Measurements from ENCODE around the gene POR. TPM values are rescaled to one million over a fixed set of nuclear protein-coding genes. Genes with fewer than 3 reads are reported as not detected.
"Not testable (repeated sequence)": the region's sequence is repeated elsewhere in the genome, so short reads cannot be mapped to it uniquely, and the experiment has no call there.

Gene POR
- total RNA-seq, 1 experiment from 2014 or later = 168 TPM

DNA sequence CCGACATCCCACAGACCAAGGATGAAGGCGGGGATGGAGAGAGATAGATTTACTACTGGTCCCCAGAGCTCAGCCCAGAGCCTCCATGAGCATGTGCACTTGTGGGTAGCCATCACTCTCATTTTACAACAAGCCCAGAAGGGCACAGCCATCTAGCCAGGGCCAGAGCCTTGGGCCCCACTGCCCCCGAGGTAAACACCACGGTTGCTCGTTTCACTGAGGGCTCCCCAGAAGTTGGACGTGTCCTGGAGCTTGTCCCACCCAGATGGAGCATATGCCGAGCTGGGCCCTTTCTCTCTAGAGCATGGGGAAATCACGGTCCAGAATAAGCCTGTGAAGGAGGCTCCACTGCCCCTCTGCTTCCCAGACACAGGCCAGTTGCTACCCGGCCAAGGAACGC lies 88.4 kb downstream of the POR start:
- in situ Hi-C loops (cut with HindIII; ENCODE audit: low pct_unique_long_range_greater_than_20kb, low sequenced_read_pairs) = no loop called here
- CTCF ChIA-PET = interaction anchor here (0.6 kb wide), 1 partner anchor 81 kb away, joined by 4 read pairs; no protein-coding TSS in a partner anchor
- ATAC-seq (no peak), DNase-seq (ENCODE audit: low read depth, low spot score) (no peak)
- TF ChIP-seq TCF7L2 (IDR thresholded peaks at IDR 0.05; ENCODE audit: low read depth, low read length) (no peak), SIN3A (IDR thresholded peaks at IDR 0.05; ENCODE audit: borderline replicate concordance, insufficient read depth, low read depth, low read length) (no peak), POLR2AphosphoS5 (IDR thresholded peaks at IDR 0.05; ENCODE audit: low read depth, low read length) (no peak)
- TF ChIP-seq, protein P1, sequence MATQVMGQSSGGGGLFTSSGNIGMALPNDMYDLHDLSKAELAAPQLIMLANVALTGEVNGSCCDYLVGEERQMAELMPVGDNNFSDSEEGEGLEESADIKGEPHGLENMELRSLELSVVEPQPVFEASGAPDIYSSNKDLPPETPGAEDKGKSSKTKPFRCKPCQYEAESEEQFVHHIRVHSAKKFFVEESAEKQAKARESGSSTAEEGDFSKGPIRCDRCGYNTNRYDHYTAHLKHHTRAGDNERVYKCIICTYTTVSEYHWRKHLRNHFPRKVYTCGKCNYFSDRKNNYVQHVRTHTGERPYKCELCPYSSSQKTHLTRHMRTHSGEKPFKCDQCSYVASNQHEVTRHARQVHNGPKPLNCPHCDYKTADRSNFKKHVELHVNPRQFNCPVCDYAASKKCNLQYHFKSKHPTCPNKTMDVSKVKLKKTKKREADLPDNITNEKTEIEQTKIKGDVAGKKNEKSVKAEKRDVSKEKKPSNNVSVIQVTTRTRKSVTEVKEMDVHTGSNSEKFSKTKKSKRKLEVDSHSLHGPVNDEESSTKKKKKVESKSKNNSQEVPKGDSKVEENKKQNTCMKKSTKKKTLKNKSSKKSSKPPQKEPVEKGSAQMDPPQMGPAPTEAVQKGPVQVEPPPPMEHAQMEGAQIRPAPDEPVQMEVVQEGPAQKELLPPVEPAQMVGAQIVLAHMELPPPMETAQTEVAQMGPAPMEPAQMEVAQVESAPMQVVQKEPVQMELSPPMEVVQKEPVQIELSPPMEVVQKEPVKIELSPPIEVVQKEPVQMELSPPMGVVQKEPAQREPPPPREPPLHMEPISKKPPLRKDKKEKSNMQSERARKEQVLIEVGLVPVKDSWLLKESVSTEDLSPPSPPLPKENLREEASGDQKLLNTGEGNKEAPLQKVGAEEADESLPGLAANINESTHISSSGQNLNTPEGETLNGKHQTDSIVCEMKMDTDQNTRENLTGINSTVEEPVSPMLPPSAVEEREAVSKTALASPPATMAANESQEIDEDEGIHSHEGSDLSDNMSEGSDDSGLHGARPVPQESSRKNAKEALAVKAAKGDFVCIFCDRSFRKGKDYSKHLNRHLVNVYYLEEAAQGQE (IDR thresholded peaks at IDR 0.05; ENCODE audit: insufficient read depth in 1 of 2, low read depth in 2 of 2, low read length in 1 of 2) = no peak
- TF ChIP-seq, protein P2, sequence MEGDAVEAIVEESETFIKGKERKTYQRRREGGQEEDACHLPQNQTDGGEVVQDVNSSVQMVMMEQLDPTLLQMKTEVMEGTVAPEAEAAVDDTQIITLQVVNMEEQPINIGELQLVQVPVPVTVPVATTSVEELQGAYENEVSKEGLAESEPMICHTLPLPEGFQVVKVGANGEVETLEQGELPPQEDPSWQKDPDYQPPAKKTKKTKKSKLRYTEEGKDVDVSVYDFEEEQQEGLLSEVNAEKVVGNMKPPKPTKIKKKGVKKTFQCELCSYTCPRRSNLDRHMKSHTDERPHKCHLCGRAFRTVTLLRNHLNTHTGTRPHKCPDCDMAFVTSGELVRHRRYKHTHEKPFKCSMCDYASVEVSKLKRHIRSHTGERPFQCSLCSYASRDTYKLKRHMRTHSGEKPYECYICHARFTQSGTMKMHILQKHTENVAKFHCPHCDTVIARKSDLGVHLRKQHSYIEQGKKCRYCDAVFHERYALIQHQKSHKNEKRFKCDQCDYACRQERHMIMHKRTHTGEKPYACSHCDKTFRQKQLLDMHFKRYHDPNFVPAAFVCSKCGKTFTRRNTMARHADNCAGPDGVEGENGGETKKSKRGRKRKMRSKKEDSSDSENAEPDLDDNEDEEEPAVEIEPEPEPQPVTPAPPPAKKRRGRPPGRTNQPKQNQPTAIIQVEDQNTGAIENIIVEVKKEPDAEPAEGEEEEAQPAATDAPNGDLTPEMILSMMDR (IDR thresholded peaks at IDR 0.05) = no peak
- Histone ChIP-seq H3K9me3 (ENCODE audit: control insufficient read depth, insufficient read depth, low read depth, low read length) (no peaks in the 10 kb centered on the region), H3K27me3 (ENCODE audit: control insufficient read depth, insufficient read depth, low read length) (no peaks in the 10 kb centered on the region), H3K4me3 (ENCODE audit: low read depth in 2 of 2, low read length in 2 of 2) (no peak overlapping the region), H3K4me1 (ENCODE audit: control insufficient read depth, insufficient read depth, low read length) (no peaks in the 10 kb centered on the region), H3K27ac (ENCODE audit: low read length) (no peak overlapping the region), H3K36me3 (ENCODE audit: control insufficient read depth, insufficient read depth, low read length) (peaks cover 5% of the 10 kb centered on the region)
- POLR2A ChIA-PET = no interaction called here
- no TSS peak for BruUV-seq (replicated peaks)
- intact Hi-C loops (cut with micrococcal nuclease; ENCODE audit: unreplicated experiment) = no loop called here

DNA sequence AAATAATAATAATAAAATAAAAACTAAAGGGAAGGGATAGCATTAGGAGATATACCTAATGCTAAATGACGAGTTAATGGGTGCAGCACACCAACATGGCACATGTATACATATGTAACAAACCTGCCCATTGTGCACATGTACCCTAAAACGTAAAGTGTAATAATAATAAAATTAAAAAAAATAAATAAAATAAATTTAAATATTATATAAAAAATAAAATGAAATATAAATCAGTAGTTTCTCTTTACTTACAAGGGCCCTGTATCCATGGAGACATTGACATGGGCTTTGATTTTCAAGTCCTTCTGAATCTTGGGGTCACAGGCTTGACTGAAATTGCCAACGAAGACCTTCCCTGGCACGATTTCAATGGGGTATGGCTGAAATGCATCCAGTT lies 90.0 kb downstream of the POR start:
- BruUV-seq (replicated peaks); DNase-seq (ENCODE audit: low read depth, low spot score); H3K4me3 ChIP-seq (ENCODE audit: low read depth in 2 of 2, low read length in 2 of 2); H3K27ac ChIP-seq (ENCODE audit: low read length); H3K27me3 ChIP-seq (ENCODE audit: control insufficient read depth, insufficient read depth, low read length); CTCF ChIA-PET; ATAC-seq; intact Hi-C loops (cut with micrococcal nuclease; ENCODE audit: unreplicated experiment); in situ Hi-C loops (cut with HindIII; ENCODE audit: low pct_unique_long_range_greater_than_20kb, low sequenced_read_pairs); POLR2A ChIA-PET; H3K36me3 ChIP-seq (ENCODE audit: control insufficient read depth, insufficient read depth, low read length); H3K4me1 ChIP-seq (ENCODE audit: control insufficient read depth, insufficient read depth, low read length); H3K9me3 ChIP-seq (ENCODE audit: control insufficient read depth, insufficient read depth, low read depth, low read length): not testable (repeated sequence)

DNA sequence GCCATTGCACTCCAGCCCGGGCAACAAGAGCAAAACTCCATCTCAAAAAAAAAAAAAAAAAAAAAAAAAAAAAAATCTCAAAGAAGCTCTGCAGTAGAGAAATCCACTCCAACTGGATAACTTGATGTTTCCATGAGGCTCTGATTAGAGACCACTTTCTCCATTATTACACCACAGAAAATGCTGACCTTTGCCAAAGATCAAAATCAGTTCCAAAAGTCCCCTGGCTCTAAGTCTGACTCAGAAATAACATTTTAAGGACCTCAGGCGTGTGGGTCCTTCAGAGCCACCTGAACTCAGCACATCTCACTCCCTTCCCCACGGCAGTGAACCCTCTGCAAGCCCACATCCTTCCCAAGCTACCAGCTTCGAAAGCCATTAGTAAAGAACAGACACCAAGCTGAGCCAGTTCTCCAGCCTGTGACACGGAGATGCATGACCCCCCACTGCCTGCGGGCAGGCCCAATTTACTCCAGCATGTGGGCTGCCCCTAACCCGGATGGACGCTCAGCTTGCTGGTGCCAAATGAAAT lies 93.3 kb downstream of the POR start:
- no peak overlapping the region for H3K27ac ChIP-seq (ENCODE audit: low read length)
- no peak for ATAC-seq

More for the DNA sequence above, 93.3 kb downstream of the POR start:
- in situ Hi-C loops (cut with HindIII; ENCODE audit: low pct_unique_long_range_greater_than_20kb, low sequenced_read_pairs) (no loop called here), intact Hi-C loops (cut with micrococcal nuclease; ENCODE audit: unreplicated experiment) (no loop called here)
- Histone ChIP-seq H3K36me3 (ENCODE audit: control insufficient read depth, insufficient read depth, low read length) (peaks cover 3% of the 10 kb centered on the region), H3K9me3 (ENCODE audit: control insufficient read depth, insufficient read depth, low read depth, low read length) (no peaks in the 10 kb centered on the region), H3K4me1 (ENCODE audit: control insufficient read depth, insufficient read depth, low read length) (no peaks in the 10 kb centered on the region), H3K4me3 (ENCODE audit: low read depth in 2 of 2, low read length in 2 of 2) (no peak overlapping the region), H3K27me3 (ENCODE audit: control insufficient read depth, insufficient read depth, low read length) (no peaks in the 10 kb centered on the region)
- TF ChIP-seq TCF7L2 (IDR thresholded peaks at IDR 0.05; ENCODE audit: low read depth, low read length) = no peak
- TF ChIP-seq, protein P2 (IDR thresholded peaks at IDR 0.05) = no peak
- TF ChIP-seq, protein P1 (IDR thresholded peaks at IDR 0.05; ENCODE audit: insufficient read depth in 1 of 2, low read depth in 2 of 2, low read length in 1 of 2) = no peak
- TF ChIP-seq SIN3A (IDR thresholded peaks at IDR 0.05; ENCODE audit: borderline replicate concordance, insufficient read depth, low read depth, low read length) = no peak
- no peak for TF ChIP-seq POLR2AphosphoS5 (IDR thresholded peaks at IDR 0.05; ENCODE audit: low read depth, low read length)
- CTCF ChIA-PET = interaction anchor here (1.7 kb wide), 1 partner anchor 12 kb away, joined by 3 read pairs; no protein-coding TSS in a partner anchor
- BruUV-seq (replicated peaks) = no TSS peak
- no peak for DNase-seq (ENCODE audit: low read depth, low spot score)
- POLR2A ChIA-PET = no interaction called here

Measured in Panc1 (cell line).